ENCODE results near the gene DIAPH2.
"Not testable (repeated sequence)": the region's sequence is repeated elsewhere in the genome, so short reads cannot be mapped to it uniquely, and the experiment has no call there.

DIAPH2 gene

DNA sequence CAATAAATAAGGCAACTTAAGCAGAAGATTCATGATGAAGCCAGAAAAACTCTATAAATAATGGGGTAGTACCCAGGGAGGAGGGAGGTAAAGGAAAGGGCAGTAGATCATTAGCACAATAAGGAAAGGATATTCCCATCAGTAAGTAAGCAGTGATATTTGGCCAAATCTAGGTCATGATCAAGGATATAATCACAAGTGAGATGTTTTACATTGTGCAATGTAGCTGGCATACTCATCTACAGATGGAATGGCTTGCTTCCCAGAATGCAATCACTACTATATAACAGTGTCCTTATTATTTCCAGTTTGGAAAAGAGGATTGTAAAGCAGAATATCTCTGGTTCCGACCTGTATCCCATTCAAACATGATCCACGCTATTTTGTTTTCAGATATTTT, 682.5 kb downstream of the DIAPH2 start:
- H3K4me3 ChIP-seq (ENCODE audit: low read depth, low read length) = no peak overlapping the region

DNA sequence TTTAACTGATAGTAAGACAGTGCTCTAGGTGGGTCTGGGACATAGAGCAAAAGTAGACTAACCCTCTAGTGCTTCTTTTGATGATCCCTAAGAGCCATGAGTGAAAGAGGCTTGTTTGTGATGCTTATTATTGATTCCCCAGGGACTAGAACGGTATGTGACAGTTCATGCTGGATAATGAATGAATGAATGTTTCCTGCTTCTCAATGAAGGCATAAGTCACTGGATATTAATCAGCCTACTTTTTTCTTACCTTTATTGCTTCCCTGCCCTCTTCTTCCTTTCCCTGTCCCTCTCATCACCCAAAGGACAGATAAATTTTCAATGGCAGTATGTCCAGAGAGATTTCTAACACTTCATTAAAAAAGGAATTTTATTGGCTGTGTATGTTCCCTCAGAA, 685.3 kb downstream of the DIAPH2 start:
- H3K4me3 ChIP-seq (ENCODE audit: low read depth, low read length) = no peak overlapping the region

DNA sequence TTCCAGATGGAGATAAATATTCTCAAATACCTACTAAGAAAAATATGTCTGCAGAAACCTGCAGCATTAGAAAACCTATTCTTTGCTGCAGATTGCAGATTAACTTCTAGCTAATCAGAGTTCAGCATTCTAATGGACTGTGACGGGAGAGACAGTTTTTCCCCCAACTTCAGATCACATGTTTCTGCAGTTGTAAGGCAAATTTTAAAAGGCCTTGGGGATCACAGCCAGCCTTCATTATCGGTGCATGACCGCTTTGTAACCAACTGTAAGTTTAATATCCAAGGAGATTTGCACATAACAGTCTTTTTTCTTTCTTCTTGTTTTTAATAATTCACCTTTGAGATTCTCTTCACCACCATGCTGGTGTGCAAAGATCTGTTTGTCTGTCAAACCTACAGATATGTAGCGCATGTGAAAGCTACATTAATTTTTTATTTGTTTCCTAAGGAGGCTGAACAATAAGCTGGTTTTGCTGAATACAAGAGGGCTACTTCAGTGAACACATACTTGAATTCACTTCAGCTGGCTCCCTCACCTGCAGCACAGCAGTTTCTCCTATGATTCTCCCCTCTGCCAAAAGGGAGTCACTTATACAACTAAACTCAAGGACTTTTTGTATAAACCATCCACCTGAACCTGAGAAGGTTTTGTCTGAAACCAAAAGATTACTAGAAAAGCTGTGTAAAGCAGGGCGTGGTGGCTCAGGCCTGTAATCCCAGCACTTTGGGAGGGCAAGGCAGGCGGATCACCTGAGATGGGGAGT, 687.5 kb downstream of the DIAPH2 start:
- no peak overlapping the region for H3K4me3 ChIP-seq (ENCODE audit: low read depth, low read length)

DNA sequence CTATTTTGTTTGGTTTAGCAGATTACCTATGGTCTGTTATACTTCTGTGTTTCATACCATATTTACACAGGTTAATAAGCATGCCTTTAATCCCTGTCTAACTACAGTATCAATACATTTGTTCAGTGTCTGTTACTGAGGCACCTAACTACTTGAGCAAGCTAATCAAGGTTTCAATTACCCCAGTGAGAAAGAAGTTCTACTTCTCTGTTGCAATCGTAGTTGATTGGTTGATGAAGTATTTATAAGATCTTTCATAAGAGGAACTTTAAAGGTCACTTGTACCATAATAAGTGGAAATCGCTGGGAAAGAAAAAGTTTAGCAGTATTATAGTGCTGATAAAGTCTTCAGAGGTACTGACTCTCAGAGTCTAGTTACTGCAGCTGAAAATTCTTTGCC, 689.6 kb downstream of the DIAPH2 start:
- no peak overlapping the region for H3K4me3 ChIP-seq (ENCODE audit: low read depth, low read length)

DNA sequence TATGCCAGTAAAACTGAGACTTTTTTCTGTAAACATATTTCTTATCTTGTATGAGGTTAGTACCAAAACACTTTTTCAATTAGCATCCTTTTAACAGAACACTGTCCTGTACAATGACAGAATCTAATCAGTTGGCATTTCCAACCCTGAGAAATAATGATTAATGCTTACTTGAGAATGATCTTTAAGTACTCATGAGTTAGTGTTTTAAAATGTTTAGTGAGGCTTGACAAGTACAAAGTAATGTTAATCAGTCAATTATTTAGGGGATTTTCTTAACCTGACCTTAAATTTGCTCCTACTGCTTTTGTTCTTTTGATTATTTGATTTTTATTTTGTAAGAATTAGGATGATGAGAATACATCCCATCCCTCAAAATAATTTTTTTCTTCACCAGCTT, 695.6 kb downstream of the DIAPH2 start:
- no peak overlapping the region for H3K4me3 ChIP-seq (ENCODE audit: low read depth, low read length)

DNA sequence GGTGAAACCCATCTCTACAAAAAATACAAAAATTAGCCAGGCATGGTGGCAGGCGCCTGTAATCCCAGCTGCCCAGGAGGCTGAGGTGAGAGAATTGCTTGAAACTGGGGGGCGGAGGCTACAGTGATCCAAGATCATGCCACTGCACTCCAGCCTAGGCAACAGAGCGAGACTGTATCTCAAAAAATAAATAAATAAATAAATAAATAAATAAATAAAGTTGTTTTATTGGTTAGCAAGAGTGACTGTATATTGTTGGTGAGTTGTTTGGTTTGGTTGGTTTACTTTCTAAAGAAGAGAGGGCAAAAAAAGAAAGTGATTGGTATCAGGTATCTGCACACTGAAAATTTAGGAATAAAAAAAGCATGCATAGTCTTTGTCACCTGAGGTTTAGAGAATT, 700.0 kb downstream of the DIAPH2 start:
- no peak overlapping the region for H3K4me3 ChIP-seq (ENCODE audit: low read depth, low read length)

DNA sequence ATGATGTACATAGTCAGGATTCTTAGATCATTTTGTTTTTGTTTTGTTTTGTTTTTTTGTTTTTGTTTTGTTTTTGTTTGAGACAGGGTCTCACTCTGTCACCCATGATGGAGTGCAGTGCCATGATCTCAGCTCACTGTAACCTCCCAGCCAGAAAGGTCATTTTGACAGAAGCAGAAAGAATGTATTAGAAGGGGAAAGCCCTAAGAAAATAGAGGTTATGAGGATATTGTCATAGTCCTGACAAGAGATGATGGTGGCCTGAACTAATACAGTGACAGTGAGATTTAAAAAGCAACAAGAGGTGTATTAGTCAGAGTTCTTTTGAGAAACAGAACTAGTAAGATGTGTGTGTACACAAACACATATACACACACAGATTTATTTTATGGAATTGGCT, 702.4 kb downstream of the DIAPH2 start:
- no peak overlapping the region for H3K4me3 ChIP-seq (ENCODE audit: low read depth, low read length)

DNA sequence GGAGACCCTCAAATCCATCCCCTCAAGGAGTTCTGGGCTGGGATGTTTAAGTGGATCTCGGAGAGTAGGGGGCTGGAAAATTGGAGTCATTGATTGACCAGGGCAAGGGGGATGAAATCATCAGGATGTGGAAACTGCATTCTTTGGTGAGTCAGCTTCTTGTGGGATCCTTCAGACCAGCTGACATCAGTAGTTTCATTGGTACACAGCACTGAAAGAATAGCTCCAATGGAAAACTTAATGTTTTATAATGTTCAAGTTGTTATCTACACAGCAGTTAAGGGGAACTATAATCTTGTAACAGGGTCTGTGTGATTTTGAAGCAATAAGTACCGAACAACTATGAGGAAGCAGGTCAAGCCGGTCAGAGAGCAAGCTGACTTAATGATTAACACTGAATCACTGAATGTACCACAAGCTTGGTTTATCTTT, 705.1 kb downstream of the DIAPH2 start:
- no peak overlapping the region for H3K4me3 ChIP-seq (ENCODE audit: low read depth, low read length)

DNA sequence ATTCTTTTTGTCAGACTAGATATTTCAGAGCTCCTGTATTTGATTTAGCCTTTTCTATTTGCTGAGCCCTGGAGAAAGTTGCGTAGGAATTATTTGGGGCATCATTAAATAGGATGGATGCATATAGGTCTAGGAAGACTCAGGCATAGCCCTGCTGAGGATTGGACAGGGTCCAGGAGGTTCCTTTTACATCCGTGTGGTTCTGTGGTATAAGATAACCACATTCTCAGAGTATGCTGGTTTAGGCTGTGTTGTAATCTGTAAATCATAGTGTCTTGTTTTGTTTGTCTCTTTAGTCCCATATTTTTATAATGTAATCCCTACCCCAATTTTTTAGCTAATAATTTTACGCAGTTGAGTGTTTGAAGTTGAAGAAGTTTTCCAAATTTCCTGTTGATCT, 712.7 kb downstream of the DIAPH2 start:
- no peak overlapping the region for H3K4me3 ChIP-seq (ENCODE audit: low read depth, low read length)

DNA sequence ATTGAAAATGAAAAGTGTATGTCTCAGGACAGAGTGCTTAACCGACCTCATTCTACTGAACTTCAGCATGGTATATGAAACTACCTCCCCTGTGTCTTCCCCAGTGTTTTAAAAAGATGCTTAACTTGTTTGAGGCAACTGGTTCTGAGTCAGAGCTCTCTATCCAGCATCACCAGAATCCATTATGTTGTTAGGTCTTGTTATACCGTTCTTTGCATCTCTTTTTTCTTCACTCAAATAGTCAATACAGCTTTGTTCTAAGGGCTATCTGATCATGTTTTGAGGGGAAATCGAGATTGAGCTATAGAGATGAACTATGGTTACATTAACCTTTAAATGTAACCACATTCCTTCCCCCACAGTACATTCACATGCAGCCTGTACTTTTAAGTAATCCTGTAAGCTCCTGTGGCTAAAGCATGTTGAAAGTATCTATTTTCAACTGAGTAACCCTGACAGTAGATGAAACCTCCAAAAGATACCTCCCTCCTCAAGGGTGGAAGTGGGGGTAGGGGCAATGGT, 713.4 kb downstream of the DIAPH2 start:
- no peak overlapping the region for H3K4me3 ChIP-seq (ENCODE audit: low read depth, low read length)

DNA sequence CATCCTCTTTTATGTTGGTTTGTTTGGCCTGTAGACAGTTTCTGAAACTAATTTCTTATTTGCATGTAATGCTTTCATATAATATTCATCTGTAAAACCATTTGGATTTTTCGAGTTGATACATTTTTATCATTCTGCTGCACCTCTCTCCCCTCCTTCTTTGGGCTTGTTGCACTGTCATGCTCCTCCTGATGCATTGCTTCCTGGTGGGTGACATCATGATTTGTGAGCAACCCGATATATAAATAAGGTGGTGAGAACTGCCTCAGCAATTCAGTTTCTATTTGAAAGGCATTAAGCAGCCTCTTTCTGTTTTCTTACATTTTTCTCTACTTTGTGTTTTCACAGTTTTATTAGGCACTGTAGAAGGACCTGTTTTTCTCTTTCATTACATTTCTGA, 714.8 kb downstream of the DIAPH2 start:
- H3K4me3 ChIP-seq (ENCODE audit: low read depth, low read length) = no peak overlapping the region

DNA sequence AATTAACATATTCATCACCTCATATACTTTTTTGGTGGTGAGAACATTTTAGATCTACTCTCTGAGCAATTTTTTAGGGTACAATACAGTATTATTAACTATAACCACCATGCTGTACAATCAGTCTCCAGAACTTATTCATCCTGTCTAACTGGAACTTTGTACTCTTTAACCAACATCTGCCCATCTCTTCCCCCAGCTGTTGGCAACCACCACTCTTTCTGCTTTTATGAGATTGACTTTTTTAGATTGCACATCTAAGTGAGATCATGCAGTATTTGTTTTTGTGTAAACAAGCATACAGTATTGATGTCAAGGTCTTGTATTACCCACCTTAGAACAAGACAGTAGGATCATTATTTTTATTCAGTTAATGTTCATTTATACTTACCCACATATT, 715.9 kb downstream of the DIAPH2 start:
- no peak overlapping the region for H3K4me3 ChIP-seq (ENCODE audit: low read depth, low read length)

DNA sequence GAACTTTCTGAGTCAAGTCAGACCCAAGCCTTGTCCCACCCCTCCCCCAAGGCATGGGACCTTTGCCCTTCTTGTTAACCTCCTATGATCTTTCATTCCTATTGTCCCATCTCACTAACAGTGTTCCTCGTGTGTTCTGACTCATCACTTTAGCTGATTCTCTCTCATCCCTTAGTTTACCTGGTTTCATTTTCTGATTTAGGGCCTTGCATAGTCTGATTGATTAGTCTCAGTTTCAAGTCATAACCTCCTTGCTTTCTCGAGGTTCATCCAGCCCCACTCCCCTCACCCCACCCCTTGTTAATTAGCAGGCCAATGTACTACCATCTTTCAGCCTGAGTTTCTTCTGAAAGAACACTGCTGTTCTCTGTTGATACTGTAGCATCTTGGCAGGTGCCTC, 716.5 kb downstream of the DIAPH2 start:
- no peak overlapping the region for H3K4me3 ChIP-seq (ENCODE audit: low read depth, low read length)

DNA sequence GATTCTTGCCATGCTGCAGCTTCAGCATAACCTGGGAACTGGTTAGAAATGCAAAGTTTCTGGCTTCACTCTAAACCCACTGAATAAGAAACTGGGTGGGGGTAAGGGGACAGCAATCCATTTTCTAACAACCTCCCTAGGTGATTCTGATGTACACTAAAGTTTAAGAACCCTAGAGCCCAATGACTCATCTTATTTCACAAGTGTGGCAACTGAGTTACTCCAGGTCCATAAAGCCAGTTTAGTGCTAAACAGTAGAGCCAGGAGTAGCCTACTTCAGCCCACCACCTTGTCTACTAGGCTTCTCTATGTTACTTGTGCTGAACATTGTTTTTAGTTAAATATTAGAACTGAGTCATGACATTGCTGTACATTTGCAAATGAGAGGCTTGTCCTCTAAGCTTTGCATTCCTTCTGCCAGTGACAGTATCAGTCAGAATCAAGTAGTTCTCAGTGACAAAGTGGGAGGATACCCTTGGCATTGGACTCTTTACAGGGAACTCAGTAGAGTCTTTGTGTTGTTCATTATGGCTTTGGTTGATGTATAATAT, 717.0 kb downstream of the DIAPH2 start:
- no peak overlapping the region for H3K4me3 ChIP-seq (ENCODE audit: low read depth, low read length)

DNA sequence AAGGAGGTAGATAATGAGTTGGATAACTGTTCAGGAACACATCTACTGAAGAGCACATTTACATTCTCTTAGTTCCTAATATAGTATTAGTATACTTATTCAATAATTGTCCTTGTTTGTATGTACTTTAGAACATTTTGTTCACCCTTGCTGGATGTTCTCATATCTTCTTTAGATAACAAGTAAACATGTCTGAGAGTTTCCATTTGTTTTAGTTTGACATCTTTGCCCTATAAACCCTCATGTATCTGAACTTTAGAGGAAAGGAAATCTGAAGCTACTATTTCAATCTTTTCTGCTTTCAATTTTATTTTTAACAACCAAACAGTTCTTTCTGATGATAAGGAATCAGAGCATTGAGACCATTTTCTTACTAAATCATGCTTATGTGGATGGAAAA, 717.7 kb downstream of the DIAPH2 start:
- no peak overlapping the region for H3K4me3 ChIP-seq (ENCODE audit: low read depth, low read length)

DNA sequence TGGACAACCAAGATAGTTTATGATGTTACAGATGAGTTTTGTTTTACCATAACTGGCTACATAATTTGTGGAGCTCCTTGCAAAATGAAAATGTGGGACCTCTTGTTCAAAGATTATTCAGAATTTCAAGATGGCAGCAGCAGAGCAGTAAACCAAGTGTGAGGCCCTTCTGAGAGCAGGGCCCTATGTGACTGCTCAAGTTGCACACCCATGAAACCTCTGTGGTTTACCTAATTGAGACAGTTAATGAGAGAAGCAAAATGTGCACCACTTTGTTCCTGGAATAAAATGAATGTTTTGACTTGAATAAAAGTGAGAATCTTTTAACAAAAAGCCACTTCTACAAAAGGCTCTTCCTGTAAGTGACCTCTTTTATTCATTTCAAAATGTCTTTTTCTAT, 718.3 kb downstream of the DIAPH2 start:
- H3K4me3 ChIP-seq (ENCODE audit: low read depth, low read length) = no peak overlapping the region

DNA sequence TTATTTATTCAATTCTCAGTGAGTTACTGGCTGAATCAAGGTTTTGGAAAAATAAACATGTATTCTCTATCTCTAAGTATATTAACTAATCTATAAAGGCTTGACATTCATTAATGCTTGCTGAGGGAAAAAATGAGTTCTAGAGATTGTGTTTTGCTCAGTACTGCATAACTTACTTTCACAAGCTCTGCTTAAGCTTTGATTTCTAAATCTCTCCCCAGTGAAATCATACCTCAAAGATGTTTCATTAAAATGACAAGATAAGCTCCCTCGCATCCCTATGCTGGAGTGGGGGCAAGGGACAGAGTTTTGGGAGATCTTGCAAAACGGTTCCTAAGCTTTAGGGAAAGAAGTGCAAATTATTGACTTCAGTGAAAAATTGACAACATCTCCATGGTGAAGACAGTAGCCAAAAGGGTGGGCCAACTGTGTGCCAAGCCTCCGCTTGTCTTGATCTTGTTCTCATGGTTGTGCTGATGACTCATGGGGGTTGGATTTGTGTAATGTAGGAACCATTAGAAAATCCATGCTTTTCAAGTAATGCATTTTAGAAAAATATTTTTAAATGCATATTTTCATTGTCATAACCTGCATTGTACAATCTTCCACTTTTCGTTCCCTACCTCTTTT, 720.5 kb downstream of the DIAPH2 start:
- no peak overlapping the region for H3K4me3 ChIP-seq (ENCODE audit: low read depth, low read length)

DNA sequence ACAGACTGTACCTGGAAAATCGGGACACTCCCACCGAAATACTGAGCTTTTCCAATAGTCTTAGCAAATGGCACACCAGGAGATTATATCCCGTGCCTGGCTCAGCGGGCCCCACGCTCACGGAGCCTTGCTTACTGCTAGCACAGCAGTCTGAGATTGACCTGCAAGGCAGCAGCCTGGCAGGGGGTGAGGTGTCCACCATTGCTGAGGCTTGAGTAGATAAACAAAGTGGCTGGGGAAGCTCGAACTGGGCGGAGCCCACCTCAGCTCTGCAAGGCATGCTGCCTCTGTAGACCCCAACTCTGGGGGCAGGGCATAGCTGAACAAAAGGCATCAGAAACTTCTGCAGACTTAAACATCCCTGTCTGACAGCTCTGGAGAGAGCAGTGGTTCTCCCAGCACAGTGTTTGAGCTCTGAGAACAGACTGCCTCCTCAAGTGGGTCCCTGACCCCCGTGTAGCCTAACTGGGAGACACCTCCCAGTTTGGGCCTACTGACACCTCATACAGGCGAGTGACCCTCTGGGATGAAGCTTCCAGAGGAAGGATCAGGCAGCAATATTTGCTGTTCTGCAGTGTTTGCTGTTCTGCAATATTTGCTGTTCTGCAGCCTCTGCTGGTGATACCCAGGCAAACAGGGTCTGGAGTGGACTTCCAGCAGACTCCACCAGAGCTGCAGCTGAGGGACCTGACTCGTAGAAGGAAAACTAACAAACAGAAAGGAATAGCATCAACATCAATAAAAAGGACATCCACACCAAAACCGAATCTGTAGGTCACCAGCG, 725.2 kb downstream of the DIAPH2 start:
- H3K4me3 ChIP-seq (ENCODE audit: low read depth, low read length) = not testable (repeated sequence)

DNA sequence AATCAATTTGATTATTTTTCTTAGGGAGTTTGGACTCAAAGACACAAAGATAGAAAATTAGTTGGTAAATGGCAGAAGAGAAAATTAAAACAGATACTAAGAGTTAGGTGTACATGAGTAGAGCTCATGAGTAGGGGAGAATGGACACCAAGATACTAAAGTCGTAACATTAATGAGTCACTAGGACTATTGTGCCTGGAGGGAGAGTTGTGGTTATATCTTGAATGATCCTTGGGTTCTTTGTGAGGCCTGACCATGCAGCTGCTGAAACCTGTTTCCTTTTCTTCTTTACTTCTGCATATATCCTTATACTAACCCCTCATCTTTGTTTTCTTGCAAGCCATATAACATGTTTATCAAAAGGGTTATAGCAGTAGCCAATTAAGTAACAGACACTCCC, 731.8 kb downstream of the DIAPH2 start:
- H3K4me3 ChIP-seq (ENCODE audit: low read depth, low read length) = no peak overlapping the region

DNA sequence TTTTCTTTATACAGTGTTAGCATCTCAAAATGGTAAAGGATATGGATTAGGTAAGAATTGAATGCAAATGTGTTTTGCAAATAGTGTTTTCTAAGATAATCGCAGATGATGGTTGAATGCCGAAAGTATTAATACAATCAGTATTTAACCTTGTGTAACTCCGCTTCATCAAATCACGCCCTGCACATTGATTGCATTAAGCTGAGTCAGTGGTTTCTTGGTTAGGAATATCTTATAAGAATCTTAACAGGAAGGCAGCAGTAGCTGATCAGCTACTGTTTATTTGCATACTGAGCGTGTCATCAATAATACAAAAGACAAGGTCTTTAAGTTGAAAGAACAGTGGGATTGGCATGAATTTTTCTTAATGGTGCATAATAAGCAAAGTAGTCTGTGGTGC, 744.5 kb downstream of the DIAPH2 start:
- H3K4me3 ChIP-seq (ENCODE audit: low read depth, low read length) = no peak overlapping the region

DNA sequence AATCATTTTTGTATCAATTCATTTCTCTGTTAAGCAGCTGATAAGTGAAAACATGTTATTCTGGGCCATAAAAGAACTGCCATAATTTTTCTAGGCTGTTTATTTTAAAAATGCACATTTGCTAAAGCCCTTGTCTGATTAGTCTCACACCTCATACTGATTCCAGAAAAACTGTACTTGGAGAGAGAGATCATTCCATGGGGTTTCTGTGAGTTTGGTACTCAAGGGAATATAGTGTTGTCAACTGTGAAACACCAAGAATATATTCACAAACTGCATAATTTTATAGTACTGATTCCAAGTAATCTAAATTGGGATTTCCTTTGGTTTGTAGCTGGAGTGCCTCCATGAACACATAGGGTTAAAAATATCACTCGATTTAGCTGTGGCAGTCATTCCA, 746.6 kb downstream of the DIAPH2 start:
- no peak overlapping the region for H3K4me3 ChIP-seq (ENCODE audit: low read depth, low read length)
